ELR (cell line): Measurements from ENCODE around the gene ING5.
A peak's percentile ranks its signal among the peaks of the same experiment; 100 is the strongest.
"Not testable (repeated sequence)": the region's sequence is repeated elsewhere in the genome, so short reads cannot be mapped to it uniquely, and the experiment has no call there.

Source experiments
- DNase-seq: peaks from one replicate; pipeline ENCODE4 v3.0.0-alpha.2; 2015; ENCODE audit warnings: low read depth

ING5 gene

DNA sequence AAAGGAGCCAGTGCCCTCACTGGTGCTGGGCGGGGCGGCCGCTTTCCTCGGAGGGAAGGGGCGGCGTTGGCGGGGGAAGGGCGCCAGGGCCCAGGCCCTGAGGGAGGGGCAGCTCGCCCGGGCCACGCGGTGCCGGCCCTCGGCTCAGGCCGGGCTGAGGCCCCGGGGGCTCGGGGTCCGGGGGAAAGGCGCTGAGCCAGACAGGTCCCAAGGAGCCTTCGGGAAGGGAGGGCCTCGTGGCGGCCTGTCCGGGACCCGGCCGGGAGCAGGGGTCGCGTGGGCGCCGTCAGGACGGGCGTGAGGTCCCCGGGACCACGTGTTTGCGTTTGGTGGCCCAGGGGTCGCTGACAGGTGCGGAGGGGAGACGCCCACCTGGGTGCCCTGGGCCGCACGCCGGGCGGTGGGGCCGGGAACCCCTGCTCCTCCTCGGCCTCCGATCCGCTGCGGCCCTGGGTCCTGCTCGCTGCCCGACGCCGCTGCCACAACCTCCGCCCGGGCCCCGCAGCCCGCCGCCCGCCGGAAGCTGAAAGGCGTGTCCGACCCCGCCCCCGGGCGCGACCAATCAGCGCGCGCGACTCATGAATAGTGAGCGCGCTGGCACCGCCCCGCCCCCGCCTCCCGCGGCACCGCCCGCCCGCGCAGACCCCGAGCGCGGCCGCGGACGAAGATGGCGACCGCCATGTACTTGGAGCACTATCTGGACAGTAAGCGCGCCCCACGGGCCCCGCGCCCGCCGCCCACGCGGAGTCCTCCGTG, at the start of gene ING5:
Gene ING5 (plus strand): TSS at position 641 of the 756 bp plus-strand sequence. CDS start 27 bp downstream, at position 668.
- DNase-seq = peak; percentile 95

DNA sequence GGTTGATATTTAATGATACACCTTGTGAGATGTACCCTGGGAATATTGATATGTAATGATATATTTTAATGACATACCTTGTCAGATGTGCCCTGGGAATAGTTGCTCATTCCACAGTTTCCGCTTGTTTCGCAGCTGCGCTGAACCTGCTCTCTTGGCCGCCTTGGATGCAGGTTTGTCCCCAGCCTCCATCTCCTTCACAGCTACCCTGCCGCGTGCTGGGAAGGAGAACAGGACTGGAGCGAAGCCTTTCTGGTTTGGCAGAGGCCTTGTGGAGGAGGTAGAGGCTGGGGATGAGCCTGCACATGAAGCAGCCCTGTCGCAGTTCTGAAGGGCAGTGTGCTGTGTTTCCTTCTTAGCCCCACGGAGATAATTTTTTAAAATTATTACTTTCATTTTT, 49.7 kb upstream of the ING5 start:
- no peak for DNase-seq

DNA sequence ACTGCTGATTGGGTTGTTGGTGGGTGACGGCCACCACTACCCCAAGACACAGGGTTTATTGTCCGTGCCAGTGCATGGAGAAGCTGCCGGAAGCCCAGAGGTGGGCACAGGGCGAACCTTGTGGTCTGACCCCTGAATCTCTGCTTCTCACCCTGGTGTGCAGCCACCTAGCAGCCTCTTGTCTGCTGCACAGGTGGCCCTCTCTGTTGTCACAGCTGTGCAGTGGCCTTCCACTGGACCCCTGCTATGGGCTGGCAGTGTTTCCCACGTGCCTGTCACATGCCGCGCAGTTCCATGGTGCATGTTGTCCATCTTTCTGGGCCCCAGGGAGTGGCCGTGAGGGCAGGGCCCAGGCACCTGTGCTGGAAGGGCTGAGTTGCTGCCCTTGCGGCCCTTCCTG, 49.1 kb upstream of the ING5 start:
- DNase-seq = no peak

DNA sequence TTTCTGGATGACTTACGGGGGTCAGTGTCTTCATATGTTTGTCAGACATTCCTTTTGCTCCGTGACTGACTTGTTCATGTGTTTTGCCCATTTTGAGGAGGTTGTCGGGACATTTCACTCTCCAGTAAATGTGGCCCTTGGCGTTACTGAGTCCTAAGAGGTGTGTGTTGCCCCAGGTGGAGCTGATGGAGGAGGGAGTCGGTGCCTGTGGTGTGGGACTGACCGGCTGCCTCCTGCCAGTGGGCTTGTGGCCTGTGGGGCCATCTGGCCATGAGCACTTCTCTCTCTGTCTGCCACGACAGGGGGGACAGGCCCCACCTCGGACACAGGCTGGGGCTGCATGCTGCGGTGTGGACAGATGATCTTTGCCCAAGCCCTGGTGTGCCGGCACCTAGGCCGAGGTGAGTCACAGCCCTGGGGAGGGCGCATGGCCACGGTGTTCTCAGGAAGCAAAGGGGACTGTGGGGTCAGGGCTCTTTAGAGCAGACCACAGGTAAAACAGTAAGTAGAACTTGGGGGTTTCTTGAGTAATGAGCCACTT, 48.6 kb upstream of the ING5 start:
- no peak for DNase-seq

DNA sequence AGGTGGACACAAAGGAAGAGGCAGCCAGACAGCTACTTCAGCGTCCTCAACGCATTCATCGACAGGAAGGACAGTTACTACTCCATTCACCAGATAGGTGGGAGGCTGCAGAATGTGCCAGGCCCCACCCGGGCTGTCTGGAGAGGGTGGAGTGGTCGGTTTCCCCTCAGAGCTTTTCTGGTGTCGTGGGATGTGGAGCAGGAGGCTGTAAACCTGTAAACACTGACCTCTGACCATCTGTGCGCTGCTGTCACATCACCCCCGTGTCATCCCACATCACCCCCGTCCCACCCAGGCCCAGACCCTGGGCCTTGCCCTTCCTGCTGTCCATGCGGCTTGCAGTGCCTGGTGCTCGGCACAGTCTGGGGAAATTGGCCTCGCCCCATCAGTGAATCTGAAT, 47.3 kb upstream of the ING5 start:
- no peak for DNase-seq

DNA sequence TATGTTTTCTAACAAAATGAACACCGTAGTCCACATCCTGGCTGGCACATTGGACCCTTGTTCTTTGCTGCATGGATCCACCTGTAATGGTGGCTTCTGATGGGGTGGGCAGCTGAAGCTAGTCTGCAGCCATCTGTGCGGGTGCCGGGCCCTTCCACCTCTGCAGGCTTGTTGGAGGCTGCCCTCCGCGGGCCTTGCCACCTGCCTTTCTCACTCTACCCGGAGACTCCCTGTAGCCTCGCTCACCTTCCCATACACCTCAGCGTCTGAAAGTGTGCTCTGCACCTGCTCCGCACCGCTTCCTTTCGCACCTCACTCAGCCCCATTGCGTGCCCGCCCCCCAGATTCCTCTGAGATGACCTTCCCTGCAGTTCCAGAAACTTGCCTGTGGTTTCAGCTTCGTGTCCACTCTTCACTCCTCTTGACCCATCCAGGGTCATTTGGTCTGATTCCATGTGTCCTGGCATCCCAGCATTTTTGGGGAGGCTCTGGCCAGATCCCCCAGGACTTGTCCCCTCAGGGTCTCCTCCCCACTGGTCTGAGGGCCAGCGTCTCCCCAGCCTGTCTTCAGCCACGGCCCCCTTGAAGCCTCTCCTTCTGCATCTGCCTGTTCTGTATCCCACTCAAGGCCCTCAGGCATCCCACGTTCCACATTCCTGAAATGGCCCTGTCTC, 46.2 kb upstream of the ING5 start:
- DNase-seq = no peak

DNA sequence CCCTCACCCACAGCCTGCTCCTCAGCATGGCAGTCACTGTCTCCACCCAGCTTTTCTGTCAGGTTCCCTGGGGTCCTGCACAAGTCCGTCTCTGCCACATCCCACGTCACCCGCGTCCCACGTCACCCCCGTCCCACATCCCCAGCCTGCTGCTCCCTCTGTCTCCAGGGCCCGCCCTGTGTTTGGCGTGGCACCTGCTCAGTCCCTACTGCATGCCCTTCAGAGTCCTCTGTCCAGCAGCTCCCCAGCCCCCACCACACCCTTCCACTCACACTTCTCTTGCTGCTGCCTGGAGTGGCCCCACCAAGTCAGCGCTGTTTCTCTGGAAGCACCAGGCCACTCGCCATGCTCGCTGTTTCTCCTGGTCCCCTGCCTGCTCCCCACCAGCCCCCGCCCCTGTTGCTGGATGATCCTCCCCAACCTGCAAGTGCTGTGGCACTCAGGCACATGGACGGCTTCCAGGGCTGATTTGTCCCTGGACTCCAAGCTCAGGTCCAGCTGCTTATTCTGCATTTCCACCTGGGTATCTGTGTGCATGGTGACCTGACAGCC, 45.6 kb upstream of the ING5 start:
- DNase-seq = no peak

DNA sequence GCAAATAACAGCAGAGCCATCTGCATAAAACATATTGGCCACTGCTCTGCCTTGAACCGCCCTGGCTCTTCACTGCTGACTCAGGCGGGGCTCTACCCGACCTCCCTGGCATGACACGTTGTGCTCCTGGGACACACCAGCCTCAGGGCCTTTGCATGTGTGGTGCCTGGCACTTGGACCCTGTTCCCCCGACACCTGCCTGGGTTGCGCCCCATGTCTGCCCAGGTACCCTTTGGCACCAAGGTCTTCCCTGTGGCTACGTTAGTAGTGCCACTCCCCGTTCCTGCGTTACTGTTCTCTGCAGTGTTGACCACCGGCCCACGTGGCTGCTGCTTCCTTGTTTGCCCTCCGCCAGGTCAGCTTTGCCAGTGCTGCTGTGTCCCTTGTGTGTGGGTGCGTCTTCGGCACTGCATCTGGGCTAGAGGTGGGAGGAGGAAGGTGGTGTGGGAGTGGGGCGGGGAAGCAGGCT, 44.0 kb upstream of the ING5 start:
- no peak for DNase-seq

DNA sequence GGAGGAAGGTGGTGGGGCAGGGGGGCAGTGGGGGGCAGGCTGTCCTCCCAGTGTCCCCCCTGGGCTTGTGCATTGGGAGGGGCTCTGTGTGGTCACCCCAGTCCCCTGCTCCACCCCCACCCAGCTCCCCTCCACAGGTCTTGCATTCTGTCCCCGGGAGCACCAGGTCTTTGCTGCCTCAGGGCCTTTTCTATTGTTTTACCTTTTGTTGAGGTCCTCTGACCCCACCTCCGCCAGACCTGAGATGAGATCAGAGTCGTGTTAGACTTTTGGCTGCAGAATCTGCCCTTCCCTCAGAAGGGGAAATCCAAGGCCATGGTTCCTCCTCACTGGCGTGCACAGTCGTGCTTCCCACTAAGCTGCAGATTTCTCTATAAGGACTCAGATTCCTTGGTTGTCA, 43.5 kb upstream of the ING5 start:
- no peak for DNase-seq

DNA sequence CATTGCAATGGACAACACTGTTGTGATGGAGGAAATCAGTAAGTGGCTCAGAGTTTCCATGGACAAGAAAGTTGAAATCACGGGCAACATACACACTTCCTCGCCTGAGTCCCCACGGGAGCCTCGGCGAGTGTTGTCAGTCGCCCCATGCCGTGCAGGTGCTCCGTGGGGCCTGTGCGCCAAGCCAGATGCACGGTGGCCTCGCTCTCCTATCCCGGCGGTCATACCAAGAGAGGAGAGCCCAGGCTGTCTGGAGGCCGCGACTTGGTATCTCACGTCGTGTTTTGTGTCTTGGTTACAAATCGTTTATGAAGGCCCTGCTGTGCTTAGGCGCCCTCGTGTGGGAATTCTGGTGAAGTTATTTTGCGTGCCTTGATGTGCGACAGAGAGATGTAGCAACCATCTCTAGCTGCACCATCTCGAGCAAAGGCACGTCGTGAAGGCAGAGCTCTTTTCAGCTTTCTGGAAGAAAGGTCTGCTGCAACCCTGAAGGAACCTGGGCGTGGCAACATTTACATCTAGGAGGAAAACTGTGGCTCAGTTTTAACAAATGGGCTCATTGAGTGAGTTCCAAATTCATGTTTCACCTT, 42.6 kb upstream of the ING5 start:
- DNase-seq = peak; percentile 63

DNA sequence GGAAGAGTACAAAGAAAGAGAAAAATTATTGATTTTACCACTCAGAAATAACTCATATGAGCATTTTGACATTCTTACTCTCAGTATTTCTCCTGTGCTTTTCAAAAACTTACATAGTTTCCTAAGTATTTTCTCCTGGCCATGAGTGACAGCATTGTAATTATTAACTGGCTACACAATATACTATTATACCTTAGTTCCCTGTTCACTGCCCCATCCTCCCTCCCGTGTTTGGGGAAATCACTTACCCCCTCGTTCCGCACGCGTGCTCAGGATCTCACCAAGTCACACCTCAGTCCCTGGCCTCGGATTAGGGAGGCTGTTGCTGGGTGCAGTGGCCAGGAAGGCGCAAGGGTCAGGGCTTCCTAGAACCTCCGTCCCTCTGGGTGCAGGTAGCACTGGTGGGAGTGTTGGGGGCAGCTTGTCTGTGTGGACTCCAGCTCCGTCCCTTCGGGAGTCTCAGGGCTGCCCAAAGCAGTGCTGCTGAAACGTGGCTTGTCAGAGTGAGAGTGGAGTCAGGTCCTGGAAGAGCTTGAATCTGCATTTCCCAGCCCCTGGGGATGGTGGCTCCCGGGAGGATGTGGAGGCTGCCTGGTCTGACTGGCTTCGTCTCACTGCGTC, 41.1 kb upstream of the ING5 start:
- DNase-seq = no peak

DNA sequence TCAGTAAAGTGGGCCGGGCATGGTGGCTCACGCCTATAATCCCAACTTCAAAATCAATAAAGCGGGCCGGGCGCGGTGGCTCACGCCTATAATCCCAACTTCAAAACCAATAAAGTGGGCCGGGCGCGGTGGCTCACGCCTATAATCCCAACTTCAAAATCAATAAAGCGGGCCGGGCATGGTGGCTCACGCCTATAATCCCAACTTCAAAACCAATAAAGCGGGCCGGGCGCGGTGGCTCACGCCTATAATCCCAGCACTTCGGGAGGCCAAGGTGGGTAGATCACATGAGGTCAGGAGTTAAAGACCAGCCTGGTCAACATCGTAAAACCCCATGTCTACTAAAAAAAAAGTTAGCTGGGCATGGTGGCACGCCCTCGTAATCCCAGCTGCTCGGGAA, 39.1 kb upstream of the ING5 start:
- not testable (repeated sequence) for DNase-seq

DNA sequence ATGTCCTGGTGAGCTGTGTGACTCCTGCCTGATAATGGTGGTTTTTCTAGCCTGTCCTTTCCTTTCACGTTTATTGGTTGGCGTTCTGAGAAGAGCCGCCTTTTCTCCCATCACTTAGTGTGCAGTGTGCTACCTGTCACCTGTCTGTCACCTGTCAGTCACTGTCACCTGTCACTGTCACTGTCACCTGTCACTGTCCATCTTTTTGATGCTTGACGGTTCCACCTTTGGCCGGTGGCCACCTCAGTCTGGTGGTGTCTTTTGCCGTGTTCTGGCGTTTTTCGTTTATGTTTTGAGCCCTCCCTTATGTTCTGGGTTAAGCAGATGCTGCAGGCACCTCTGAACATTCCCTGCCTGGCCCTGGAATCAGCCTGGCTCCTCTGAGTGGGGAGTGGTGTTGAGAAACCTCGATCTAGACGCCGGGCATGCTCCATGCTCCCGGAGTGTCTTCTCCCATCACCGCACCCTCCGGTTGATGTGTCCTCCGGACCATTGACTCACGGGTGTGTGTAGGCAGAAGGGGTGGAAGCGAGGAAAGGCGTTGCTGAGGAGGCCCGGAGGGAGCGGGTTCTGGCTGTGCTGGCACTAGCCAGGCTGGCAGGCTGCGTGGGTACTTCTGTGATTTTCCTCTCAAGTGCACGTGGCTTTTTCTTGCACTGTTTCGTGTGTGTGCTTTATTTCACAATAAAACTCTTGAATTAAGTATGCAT, 36.0 kb upstream of the ING5 start:
- no peak for DNase-seq

DNA sequence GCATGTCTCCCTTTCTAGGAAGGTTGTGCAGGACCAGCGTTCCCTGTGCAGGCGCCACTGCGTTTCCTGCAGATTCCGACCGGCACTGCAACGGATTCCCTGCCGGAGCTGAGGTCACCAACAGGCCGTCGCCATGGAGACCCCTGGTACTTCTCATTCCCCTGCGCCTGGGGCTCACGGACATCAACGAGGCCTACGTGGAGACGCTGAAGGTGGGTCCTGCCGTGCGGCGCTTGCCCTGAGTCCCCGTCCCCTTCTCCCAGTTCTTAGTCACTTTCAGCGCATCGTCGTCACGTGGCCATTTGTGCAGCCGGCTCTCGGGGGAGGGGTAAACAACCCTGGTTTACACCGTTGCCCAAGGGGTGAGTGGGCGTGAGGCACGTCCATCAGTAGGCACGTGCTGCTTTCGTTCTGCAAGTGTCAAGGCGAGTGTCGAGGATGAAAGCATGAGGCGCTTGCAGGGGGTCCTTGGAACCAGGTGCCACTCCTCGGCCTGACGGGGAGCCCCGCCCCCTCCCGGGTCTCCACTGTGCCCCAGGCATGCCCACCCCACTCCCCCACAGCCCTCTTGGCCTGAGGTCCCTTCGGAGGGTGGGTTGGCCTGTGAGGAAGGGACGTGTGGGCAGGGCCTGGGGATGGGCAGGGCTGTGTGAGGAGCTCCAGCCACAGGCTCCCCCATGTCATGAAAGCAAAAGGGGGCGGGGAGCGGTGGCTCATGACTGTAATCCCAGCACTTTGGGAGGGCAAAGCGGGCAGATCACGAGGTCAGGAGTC, 35.0 kb upstream of the ING5 start:
- no peak for DNase-seq

DNA sequence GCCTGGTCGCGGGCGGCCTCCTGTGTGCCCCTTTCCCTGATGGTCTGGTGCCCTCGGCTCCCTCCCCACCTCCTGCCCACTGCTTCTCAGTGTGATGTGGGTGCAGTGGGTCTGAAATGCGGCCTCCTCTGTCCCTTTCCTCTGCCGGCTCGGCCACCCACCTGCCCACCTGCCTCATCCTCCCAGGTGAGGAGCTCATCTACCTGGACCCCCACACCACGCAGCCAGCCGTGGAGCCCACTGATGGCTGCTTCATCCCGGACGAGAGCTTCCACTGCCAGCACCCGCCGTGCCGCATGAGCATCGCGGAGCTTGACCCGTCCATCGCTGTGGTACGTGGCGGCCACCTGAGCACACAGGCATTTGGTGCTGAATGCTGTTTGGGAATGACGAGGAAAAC, 33.5 kb upstream of the ING5 start:
- no peak for DNase-seq

DNA sequence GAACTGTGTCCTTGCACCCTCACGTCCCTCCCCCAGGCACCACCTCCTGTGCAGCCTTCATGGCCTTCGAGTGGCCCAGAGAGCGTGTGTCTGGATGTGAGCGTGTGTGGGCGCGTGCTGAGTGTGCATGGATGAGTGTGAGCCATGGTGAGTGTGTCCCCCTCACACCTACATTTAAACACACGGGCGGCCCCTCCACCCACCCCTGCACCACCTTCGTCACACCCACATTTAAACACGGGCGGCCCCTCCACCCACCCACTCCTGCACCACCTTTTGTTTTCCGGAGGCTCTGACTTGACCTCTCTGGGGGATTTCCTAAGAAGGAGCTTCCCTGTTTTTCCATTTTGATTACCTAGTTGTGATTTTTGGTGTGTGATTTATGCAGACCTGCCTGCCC, 33.0 kb upstream of the ING5 start:
- no peak for DNase-seq

DNA sequence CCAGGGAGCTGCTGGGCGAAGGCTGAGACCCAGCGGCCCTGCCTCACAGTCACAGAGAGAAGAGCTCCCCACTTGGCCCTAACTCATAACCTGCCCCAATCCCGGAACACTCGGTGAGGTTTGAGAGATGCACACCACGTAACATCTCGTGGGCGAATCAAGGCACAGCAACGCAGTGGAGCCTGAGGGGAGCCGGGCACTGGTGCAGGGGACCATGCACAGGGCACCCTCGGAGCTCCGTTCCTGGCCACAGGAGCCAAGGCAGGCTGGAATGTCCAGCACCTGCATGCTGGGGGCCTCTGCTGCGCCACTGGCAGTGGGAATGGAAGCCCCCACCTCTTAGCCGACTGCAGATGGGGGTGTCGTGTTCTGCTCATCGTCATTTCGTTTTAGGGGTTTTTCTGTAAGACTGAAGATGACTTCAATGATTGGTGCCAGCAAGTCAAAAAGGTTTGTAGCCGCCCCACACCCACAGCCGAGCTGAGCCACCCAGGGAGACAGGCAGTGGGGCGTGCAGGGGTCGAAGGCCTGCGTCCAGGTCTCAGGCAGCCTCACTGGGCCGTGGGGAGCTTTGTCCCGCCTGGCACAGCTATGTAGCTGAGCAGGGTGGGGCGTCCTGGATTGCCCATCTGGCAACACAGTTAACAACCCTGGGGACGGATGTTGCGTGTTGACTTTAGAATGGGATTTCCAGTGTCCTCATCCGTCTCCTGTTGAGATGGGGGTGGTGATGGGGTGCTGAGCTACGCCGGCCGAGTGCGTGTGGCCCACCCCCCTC, 31.3 kb upstream of the ING5 start:
- DNase-seq = no peak

DNA sequence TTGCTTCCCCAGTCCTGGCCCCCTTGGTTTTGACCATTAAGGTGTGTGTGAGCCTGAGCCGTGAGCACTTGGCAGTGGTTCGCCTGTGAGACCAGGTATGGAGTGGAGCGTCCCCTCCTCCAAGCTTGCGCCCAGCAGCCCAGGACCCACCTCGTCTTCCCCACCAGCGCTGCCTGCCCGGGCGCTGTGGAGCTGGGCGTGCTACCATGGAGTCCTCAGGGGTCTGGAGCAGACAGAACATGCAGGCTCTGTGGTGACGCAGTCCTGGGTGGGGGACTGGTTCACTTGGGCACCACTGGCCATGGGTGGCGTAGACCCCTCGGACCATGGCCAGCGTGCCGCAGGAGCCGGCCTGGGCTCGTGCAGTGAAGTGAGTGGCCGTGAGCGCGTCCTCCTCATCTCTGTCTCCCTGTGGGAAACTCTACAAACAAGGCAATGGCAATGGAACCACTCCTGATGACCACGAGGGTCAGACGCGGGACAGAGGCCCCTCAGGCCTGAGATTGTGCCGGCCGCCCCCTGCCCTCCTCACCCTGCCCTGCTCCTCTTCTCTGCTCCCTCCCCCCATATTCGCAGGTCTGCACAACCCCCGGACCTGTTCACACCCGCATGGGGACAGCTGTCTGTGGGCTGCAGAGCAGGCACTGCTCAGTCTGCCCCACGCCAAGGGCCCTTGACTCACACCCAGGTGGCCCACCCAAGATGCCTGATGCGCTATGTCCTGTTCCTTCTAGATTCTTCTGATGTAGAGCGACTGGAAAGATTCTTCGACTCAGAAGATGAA, 30.2 kb upstream of the ING5 start:
- no peak for DNase-seq
